Osteoblast (primary cell): ENCODE data around the gene FKBP2. TPM values are rescaled to one million over a fixed set of nuclear protein-coding genes. Genes with fewer than 3 reads are reported as not detected.

Experiments
- DNase-seq: peaks from one replicate; pipeline ENCODE4 v3.0.0; 2011; ENCODE audit warnings: low spot score, mixed read lengths; ENCODE audit not compliant: insufficient read length; ENCODE audit errors: missing footprints
- H2AFZ ChIP-seq: 2 replicates; pipeline ENCODE4 v1.6.0; 2011; ENCODE audit warnings: mild to moderate bottlenecking, low read length
- H3K27ac ChIP-seq: 2 replicates; pipeline ENCODE4 v1.5.1; 2011; ENCODE audit warnings: mild to moderate bottlenecking, low read depth, low read length, moderate library complexity
- H3K27me3 ChIP-seq: 2 replicates; pipeline ENCODE4 v1.6.0; 2012; ENCODE audit warnings: mild to moderate bottlenecking, control low read depth, inconsistent platforms, low read length, moderate library complexity; ENCODE audit not compliant: insufficient read depth
- H3K36me3 ChIP-seq: 2 replicates; pipeline ENCODE4 v1.5.1; 2011; ENCODE audit warnings: mild to moderate bottlenecking, low read length, control low read depth, moderate library complexity; ENCODE audit not compliant: insufficient read depth
- H3K4me1 ChIP-seq: 2 replicates; pipeline ENCODE4 v1.5.1; 2011; ENCODE audit warnings: mild to moderate bottlenecking, low read length, control low read depth, moderate library complexity; ENCODE audit not compliant: insufficient read depth
- H3K4me2 ChIP-seq: 2 replicates; pipeline ENCODE4 v1.6.0; 2011; ENCODE audit warnings: mild to moderate bottlenecking, low read length; ENCODE audit not compliant: insufficient read depth
- H3K4me3 ChIP-seq: fragments of 200-600 bp; sonication (generic); 3 replicates; pipeline ENCODE4 v1.5.1; 2012; ENCODE audit warnings: mild to moderate bottlenecking, low read length, inconsistent platforms; ENCODE audit not compliant: insufficient read depth
- H3K79me2 ChIP-seq: 2 replicates; pipeline ENCODE4 v1.6.0; 2012; ENCODE audit warnings: mild to moderate bottlenecking, low read length, control low read depth, inconsistent platforms; ENCODE audit not compliant: insufficient read depth
- H3K9me3 ChIP-seq: 2 replicates; pipeline ENCODE4 v1.5.1; 2011; ENCODE audit warnings: low read depth, low read length, control low read depth
- H4K20me1 ChIP-seq: 2 replicates; pipeline ENCODE4 v1.6.0; 2012; ENCODE audit warnings: mild to moderate bottlenecking, low read length, control low read depth; ENCODE audit not compliant: insufficient read depth
- CTCF ChIP-seq: IDR thresholded peaks from 2 replicates; pipeline ENCODE4 v1.5.1; 2011; ENCODE audit warnings: mild to moderate bottlenecking, low read depth, low read length, moderate library complexity; ENCODE audit errors: extremely low read depth
- total RNA-seq: library from RNA; depleted of rRNA; stranded (reverse); fragments of >200 nt; gene quantifications from 2 replicates; pipeline ENCODE4 v1.2.3, GENCODE V29; 2012

FKBP2 gene
- total RNA-seq, 1 donor = 31.1 TPM

GRCh38 chr11:64284962-64285884 lies 44.3 kb downstream of the FKBP2 start, which contains the start of gene GPR137:
Gene GPR137 (plus strand): TSS chr11:64285848. CDS start chr11:64286525, 677 bp downstream.
- peaks cover 35% of the 10 kb centered on the region for H3K79me2 ChIP-seq
- TF ChIP-seq CTCF = no peak

GRCh38 chr11:64285885-64286800 lies 45.2 kb downstream of the FKBP2 start:
- Histone ChIP-seq H3K4me3 (peak overlapping the region; percentile 83), H3K27ac (no peak overlapping the region), H3K4me2 (peak overlapping the region; percentile 99), H3K36me3 (peaks cover 16% of the 10 kb centered on the region), H3K9me3 (no peaks in the 10 kb centered on the region), H3K4me1 (peaks cover 21% of the 10 kb centered on the region), H3K27me3 (peaks cover 14% of the 10 kb centered on the region), H2AFZ (no peak overlapping the region), H4K20me1 (peaks cover 2% of the 10 kb centered on the region), H3K79me2 (peaks cover 33% of the 10 kb centered on the region)
- TF ChIP-seq CTCF = no peak
- peak; percentile 73 for DNase-seq

More at GRCh38 chr11:64284962-64285884, 44.3 kb downstream of the FKBP2 start, which contains the start of gene GPR137:
- Histone ChIP-seq H3K4me1 (peaks cover 21% of the 10 kb centered on the region), H3K27me3 (peaks cover 5% of the 10 kb centered on the region), H3K27ac (peak within 1 kb of the TSS; percentile 91), H4K20me1 (no peaks in the 10 kb centered on the region), H3K4me2 (peak within 1 kb of the TSS; percentile 99), H3K36me3 (peaks cover 16% of the 10 kb centered on the region), H3K4me3 (peak within 1 kb of the TSS; percentile 83), H2AFZ (peak within 1 kb of the TSS; percentile 96), H3K9me3 (no peaks in the 10 kb centered on the region)
- peak; percentile 99 for DNase-seq

GRCh38 chr11:64286801-64287159 lies 45.9 kb downstream of the FKBP2 start:
- peaks cover 12% of the 10 kb centered on the region for H3K36me3 ChIP-seq
- no peak for TF ChIP-seq CTCF
- peaks cover 20% of the 10 kb centered on the region for H3K27me3 ChIP-seq
- peaks cover 2% of the 10 kb centered on the region for H4K20me1 ChIP-seq
- peak; percentile 55 for DNase-seq
- no peak overlapping the region for H3K4me3 ChIP-seq
- peaks cover 21% of the 10 kb centered on the region for H3K4me1 ChIP-seq
- H3K4me2 ChIP-seq = peak overlapping the region; percentile 99
- H3K27ac ChIP-seq = no peak overlapping the region
- H3K79me2 ChIP-seq = peaks cover 30% of the 10 kb centered on the region
- no peak overlapping the region for H2AFZ ChIP-seq
- H3K9me3 ChIP-seq = no peaks in the 10 kb centered on the region
